Heart right ventricle (tissue), 16 donors: Measurements from ENCODE around the gene AK3. TPM values are rescaled to one million over a fixed set of nuclear protein-coding genes. Genes with fewer than 3 reads are reported as not detected.
A peak's percentile ranks its signal among the peaks of the same experiment; 100 is the strongest.

ENCODE experiments used
- ATAC-seq, 8 donors: fragments of 200-7000 bp; cut with Tn5 transposase; one replicate each; pipeline ENCODE4 v1.9.1; 2020; ENCODE audit warnings: mild to moderate bottlenecking in 8 of 8, moderate library complexity in 8 of 8, moderate number of reproducible peaks in 1 of 8
- DNase-seq, 2 donors: peaks; one replicate each; pipeline ENCODE4 v3.0.0-alpha.2; 2020
- H3K27ac ChIP-seq, 10 donors: fragments of 200-600 bp; sonication (generic) in 2 of 10; one replicate each; pipeline versions ENCODE4 v1.5.0 to v1.8.0; 2020 to 2022; ENCODE audit warnings: mild to moderate bottlenecking in 3 of 10
- H3K27me3 ChIP-seq, 7 donors: fragments of 200-600 bp; one replicate each; pipeline ENCODE4 v1.8.0; 2021 to 2022; ENCODE audit warnings: mild to moderate bottlenecking in 2 of 7
- H3K36me3 ChIP-seq, 9 donors: fragments of 200-600 bp; sonication (generic) in 1 of 9; one replicate each; pipeline versions ENCODE4 v1.5.0 to v1.8.0; 2020 to 2022; ENCODE audit warnings: mild to moderate bottlenecking in 2 of 9
- H3K4me1 ChIP-seq, 9 donors: fragments of 200-600 bp; sonication (generic) in 1 of 9; one replicate each; pipeline versions ENCODE4 v1.5.0 to v1.8.0; 2020 to 2022; ENCODE audit warnings: mild to moderate bottlenecking in 4 of 9
- H3K4me3 ChIP-seq, 10 donors: fragments of 200-600 bp; sonication (generic) in 2 of 10; one replicate each; pipeline versions ENCODE4 v1.5.0 to v1.8.0; 2020 to 2022; ENCODE audit warnings: mild to moderate bottlenecking in 7 of 10, moderate library complexity in 2 of 10
- H3K9me3 ChIP-seq, 11 donors: fragments of 200-600 bp in 10 of 11; sonication (generic) in 2 of 11; one replicate each; pipeline versions ENCODE4 v1.5.0 to v1.8.0; 2013 to 2022; ENCODE audit warnings: mild to moderate bottlenecking in 2 of 11, control low read depth in 1 of 11, moderate library complexity in 1 of 11
- WGBS, 2 donors: extraction: QIAGEN DNeasy Blood & Tissue Kit; methylation state at CpG; one replicate each; pipeline ENCODE4 v1.1.7; 2013; ENCODE audit warnings: inconsistent platforms in 1 of 2; 5-methylcytosine and 5-hydroxymethylcytosine counted together
- intact Hi-C, 10 donors: fragments of 100-400 bp; cut with DNase I; formaldehyde crosslinking; loops; one replicate each; pipeline versions ENCODE4 v1.11.1 to v1.14.2; 2022
- polyA plus RNA-seq, 2 donors: library from polyadenylated mRNA; stranded (reverse); fragments of 200-250 nt; gene quantifications; one replicate each; pipeline ENCODE4 v1.2.3, GENCODE V29; 2013
- total RNA-seq, 10 donors: library from RNA; stranded (reverse); fragmentation: NEBNext Ultra II Directional in 3 of 10; extraction: Animal tissue kit (Norgen Biotek cat#: 25700) in 3 of 10; gene quantifications; one replicate each; pipeline versions ENCODE4 v1.2.1 to v1.2.4, GENCODE V29; 2021 to 2023
- TF ChIP-seq, protein P1 (sequence below), 9 donors: fragments of 200-600 bp; sonication (generic) in 2 of 9; IDR thresholded peaks; one replicate each; pipeline versions ENCODE4 v1.5.0 to v1.8.0; 2021 to 2022; ENCODE audit warnings: antibody characterized with exemption in 9 of 9, mild to moderate bottlenecking in 5 of 9, moderate library complexity in 1 of 9
- donor health status: Arrhythmogenic right ventricular cardiomyopathy.
- donor health status: ischemic (EF 13 %, LVEDD 7.1; RV severe dilation, severe dysfunction).
- donor health status: healthy with polysubstance abuse.
- donor health status: DM: no; HTN: yes; CAD: no.
- donor health status: DM: no; HTN: no; CAD: no.
- donor health status: ischemic (EF 25% LVEDD 6.9; RV normal size, moderate dysfunction).
- donor health status: ischemic (EF 25% LVEDD 5.7; RV mildly dilated, moderate dysfunction).
- donor health status: healthy.
- donor health status: DM: yes; HTN: yes; CAD: no.
- donor health status: Ischemic cardiomyopathy.
- donor health status: ischemic (EF 35%, LVEDD 5.7; RV mildly dilated, moderate dysfunction).
- donor health status: nonischemic (EF 11% LVEDD 7.7; RV severe dilation, severe dysfunction).
- donor health status: DM: yes; HTN: yes; CAD: no.
- donor health status: PGD.
- donor health status: ischemic (EF 29% LVEDD 5.4; RV normal size, mild dysfunction).
- donor health status: nonischemic (EF 23%, LVEDD 6.1; RV moderate dilation, normal function).

Gene AK3
- total and polyA plus RNA-seq, 12 donors = 32.9 to 217 (median 138) TPM

DNA sequence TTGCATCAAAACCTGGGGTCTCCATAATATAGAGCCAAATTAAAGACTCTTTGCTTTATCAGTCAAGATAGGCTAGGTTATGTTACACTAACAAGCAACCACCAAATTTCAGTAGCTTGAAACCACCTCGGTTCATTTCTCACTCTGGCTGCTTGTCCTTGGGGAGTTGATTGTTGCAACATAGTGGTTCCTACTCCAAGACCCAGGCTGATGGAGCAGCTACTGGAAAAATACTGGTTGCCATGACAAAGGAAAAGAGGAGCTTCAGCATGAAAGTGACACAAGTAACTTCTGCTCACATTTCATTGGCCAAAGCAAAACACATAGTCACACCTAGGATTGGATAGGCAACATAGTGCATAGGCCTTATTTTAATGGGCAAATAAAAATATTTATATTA is 33.2 kb upstream of the AK3 start:
- Histone ChIP-seq H3K4me1 (peaks cover 0 to 4% (median 0%) of the 10 kb centered on the region in 9 donors), H3K27ac (no peak overlapping the region), H3K36me3 (no peaks in the 10 kb centered on the region), H3K9me3 (no peaks in the 10 kb centered on the region), H3K27me3 (no peaks in the 10 kb centered on the region), H3K4me3 (no peak overlapping the region)
- TF ChIP-seq, protein P1, sequence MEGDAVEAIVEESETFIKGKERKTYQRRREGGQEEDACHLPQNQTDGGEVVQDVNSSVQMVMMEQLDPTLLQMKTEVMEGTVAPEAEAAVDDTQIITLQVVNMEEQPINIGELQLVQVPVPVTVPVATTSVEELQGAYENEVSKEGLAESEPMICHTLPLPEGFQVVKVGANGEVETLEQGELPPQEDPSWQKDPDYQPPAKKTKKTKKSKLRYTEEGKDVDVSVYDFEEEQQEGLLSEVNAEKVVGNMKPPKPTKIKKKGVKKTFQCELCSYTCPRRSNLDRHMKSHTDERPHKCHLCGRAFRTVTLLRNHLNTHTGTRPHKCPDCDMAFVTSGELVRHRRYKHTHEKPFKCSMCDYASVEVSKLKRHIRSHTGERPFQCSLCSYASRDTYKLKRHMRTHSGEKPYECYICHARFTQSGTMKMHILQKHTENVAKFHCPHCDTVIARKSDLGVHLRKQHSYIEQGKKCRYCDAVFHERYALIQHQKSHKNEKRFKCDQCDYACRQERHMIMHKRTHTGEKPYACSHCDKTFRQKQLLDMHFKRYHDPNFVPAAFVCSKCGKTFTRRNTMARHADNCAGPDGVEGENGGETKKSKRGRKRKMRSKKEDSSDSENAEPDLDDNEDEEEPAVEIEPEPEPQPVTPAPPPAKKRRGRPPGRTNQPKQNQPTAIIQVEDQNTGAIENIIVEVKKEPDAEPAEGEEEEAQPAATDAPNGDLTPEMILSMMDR (IDR thresholded peaks at IDR 0.05) = no peak
- intact Hi-C loops = no loop called here
- peak in 1 of 2 donors; percentile 47 for DNase-seq
- WGBS, 2 donors = 43 to 60% methylated on average over 1 of the region's 1 CpG
- ATAC-seq = peak in 7 of 8 donors; percentile 52 to 88 (median 67)

DNA sequence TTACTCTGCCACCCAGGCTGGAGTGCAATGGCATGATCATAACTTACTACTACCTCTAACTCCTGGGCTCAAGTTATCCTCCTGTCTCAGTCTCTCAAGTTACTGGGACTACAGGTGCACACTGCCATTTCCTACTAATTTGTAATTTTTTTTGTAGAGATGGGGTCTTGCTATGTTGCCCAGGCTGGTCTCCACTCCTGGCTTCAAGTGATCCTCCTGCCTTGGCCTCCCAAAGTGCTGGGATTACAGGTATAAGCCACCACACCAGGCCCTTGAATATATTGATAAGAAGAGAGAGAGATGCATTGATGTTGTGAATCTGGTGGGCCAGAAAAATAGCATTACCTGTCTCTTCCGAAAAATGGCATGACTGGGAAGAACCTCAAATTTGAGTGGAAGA is 30.8 kb upstream of the AK3 start:
- no peak for ATAC-seq
- intact Hi-C loops = no loop called here

GRCh38 chr9:4769321-4770080 is 28.5 kb upstream of the AK3 start:
- no peak for DNase-seq
- H3K36me3 ChIP-seq = no peaks in the 10 kb centered on the region
- peak in 1 of 8 donors; percentile 61 for ATAC-seq
- TF ChIP-seq, protein P1 (IDR thresholded peaks at IDR 0.05) = no peak
- intact Hi-C loops = loop anchor here in 6 of 10 donors (10.0 kb wide), 6 partner anchors 155 to 835 kb away; partner anchors contain the start of gene PLGRKT (in 1 of the 6)
- no peaks in the 10 kb centered on the region for H3K27me3 ChIP-seq
- H3K27ac ChIP-seq = no peak overlapping the region
- H3K4me3 ChIP-seq = no peak overlapping the region
- no peaks in the 10 kb centered on the region for H3K9me3 ChIP-seq
- peaks cover 0 to 4% (median 0%) of the 10 kb centered on the region in 9 donors for H3K4me1 ChIP-seq
- WGBS, 2 donors = 83 to 87% methylated on average over 7 of the region's 7 CpGs

More for the DNA sequence above, 30.8 kb upstream of the AK3 start:
- Histone ChIP-seq H3K27me3 (no peaks in the 10 kb centered on the region), H3K9me3 (no peaks in the 10 kb centered on the region), H3K36me3 (no peaks in the 10 kb centered on the region), H3K27ac (no peak overlapping the region), H3K4me1 (peaks cover 0 to 4% (median 0%) of the 10 kb centered on the region in 9 donors), H3K4me3 (no peak overlapping the region)
- no peak for DNase-seq
- TF ChIP-seq, protein P1 (IDR thresholded peaks at IDR 0.05) = no peak
- WGBS, 2 donors = 96 to 100% methylated on average over 1 of the region's 1 CpG

DNA sequence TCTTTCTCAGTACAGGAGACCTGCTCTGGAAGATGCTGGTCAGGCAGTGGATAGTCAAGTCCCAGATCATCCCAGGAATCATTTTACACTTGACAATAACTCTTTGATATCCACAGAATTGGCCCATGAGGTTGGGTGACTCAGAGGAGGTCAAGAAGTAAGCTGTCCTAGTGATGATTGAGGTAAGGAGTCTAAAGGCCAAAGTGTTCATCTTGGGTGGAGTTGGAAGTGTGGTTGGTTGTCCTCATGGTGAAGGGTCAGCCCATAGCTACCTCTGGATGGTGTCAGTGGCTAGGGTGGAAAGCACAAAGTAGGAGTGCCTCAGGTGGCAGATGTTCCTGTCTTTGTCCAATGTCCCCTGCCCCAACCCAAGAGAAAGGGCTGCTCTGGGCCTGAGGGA is 27.7 kb upstream of the AK3 start:
- Histone ChIP-seq H3K4me1 (peaks cover 0 to 4% (median under 1%) of the 10 kb centered on the region in 9 donors), H3K9me3 (no peaks in the 10 kb centered on the region), H3K27ac (no peak overlapping the region), H3K36me3 (no peaks in the 10 kb centered on the region), H3K27me3 (no peaks in the 10 kb centered on the region), H3K4me3 (no peak overlapping the region)
- intact Hi-C loops = loop anchor here in 6 of 10 donors (10.0 kb wide), 6 partner anchors 156 to 836 kb away; partner anchors contain the start of gene PLGRKT (in 1 of the 6)
- TF ChIP-seq, protein P1 (IDR thresholded peaks at IDR 0.05) = no peak
- ATAC-seq (no peak), DNase-seq (no peak)
